Right lobe of liver (tissue), 4 donors: ENCODE results near the gene CEP55.

Source experiments
- CTCF ChIP-seq, 4 donors: fragments of 200-600 bp in 3 of 4; fragments of 450-650 bp in 1 of 4; IDR thresholded peaks; one replicate each; pipeline versions ENCODE4 v1.5.1 to v1.8.0; 2016 to 2022; ENCODE audit warnings: antibody characterized with exemption in 4 of 4, mild to moderate bottlenecking in 2 of 4
- POLR2A ChIP-seq: fragments of 450-650 bp; IDR thresholded peaks from one replicate; pipeline ENCODE4 v1.6.1; 2017; ENCODE audit warnings: antibody characterized with exemption, mild to moderate bottlenecking
- donor health status: DM: no; HTN: no; CAD: no.
- donor health status: DM: no; HTN: no; CAD: no.
- donor health status: DM: no; HTN: yes; CAD: no.

- TF ChIP-seq CTCF (IDR thresholded peaks at IDR 0.05) (no peak), POLR2A (no peak)
Measured at GRCh38 chr10:93547522-93547921, 51.1 kb downstream of the CEP55 start.
